Measurements from ENCODE around the gene PROCA1.

PROCA1 gene

GRCh38 chr17:28711723-28712031 is at the start of gene PROCA1:
Gene PROCA1 (minus strand): TSS chr17:28711888. CDS start chr17:28711660, 228 bp downstream.
- DNase-seq (ENCODE audit: low spot score) = no peak

- peak; percentile 58 for DNase-seq (ENCODE audit: low spot score)
Observed at GRCh38 chr17:28760601-28761562, 49.2 kb upstream of the PROCA1 start.

- no peak for DNase-seq (ENCODE audit: low spot score)
Observed at GRCh38 chr17:28759256-28759865, 47.7 kb upstream of the PROCA1 start.

GRCh38 chr17:28758411-28759121 is 46.9 kb upstream of the PROCA1 start:
- no peak for DNase-seq (ENCODE audit: low spot score)

- no peak for DNase-seq (ENCODE audit: low spot score)
Observed at GRCh38 chr17:28756049-28756804, 44.5 kb upstream of the PROCA1 start.

GRCh38 chr17:28755486-28755885 is 43.8 kb upstream of the PROCA1 start:
- no peak for DNase-seq (ENCODE audit: low spot score)

- no peak for DNase-seq (ENCODE audit: low spot score)
Observed at GRCh38 chr17:28751600-28752366, 40.1 kb upstream of the PROCA1 start.

- peak; percentile 85 for DNase-seq (ENCODE audit: low spot score)
Observed at GRCh38 chr17:28750178-28751047, 38.7 kb upstream of the PROCA1 start.

GRCh38 chr17:28749516-28750177 is 38.0 kb upstream of the PROCA1 start:
- no peak for DNase-seq (ENCODE audit: low spot score)

- DNase-seq (ENCODE audit: low spot score) = no peak
Observed at GRCh38 chr17:28748852-28749515, 37.3 kb upstream of the PROCA1 start.

- DNase-seq (ENCODE audit: low spot score) = no peak
Observed at GRCh38 chr17:28747801-28748750, 36.4 kb upstream of the PROCA1 start.

GRCh38 chr17:28747051-28747691 is 35.5 kb upstream of the PROCA1 start:
- no peak for DNase-seq (ENCODE audit: low spot score)

- DNase-seq (ENCODE audit: low spot score) = no peak
Observed at GRCh38 chr17:28746611-28747050, 34.9 kb upstream of the PROCA1 start.

- no peak for DNase-seq (ENCODE audit: low spot score)
Observed at GRCh38 chr17:28745786-28746411, 34.2 kb upstream of the PROCA1 start.

GRCh38 chr17:28744972-28745785 is 33.5 kb upstream of the PROCA1 start:
- DNase-seq (ENCODE audit: low spot score) = peak; percentile 17
